Kidney (tissue), 22 donors: ENCODE results near the gene TAF1A. TPM values are rescaled to one million over a fixed set of nuclear protein-coding genes. Genes with fewer than 3 reads are reported as not detected.

Source experiments
- DNase-seq, 5 donors: peaks; one replicate each; pipeline ENCODE4 v3.0.0-alpha.2; 2013 to 2020
- FAIRE-seq: peaks from 2 replicates; lab custom pipeline; 2012; peaks lifted over from hg19 to GRCh38; lab: Jason Lieb, UNC
- H3K27ac ChIP-seq, 2 donors: one replicate each; pipeline ENCODE4 v1.7.0; 2013; ENCODE audit warnings: low read depth in 2 of 2, low read length in 2 of 2, inconsistent platforms in 1 of 2
- H3K27me3 ChIP-seq: one replicate; pipeline ENCODE4 v1.7.1; 2013; ENCODE audit warnings: low read length, inconsistent platforms; ENCODE audit not compliant: control insufficient read depth, insufficient read depth
- H3K36me3 ChIP-seq, 3 donors: one replicate each; pipeline versions ENCODE4 v1.7.0 to v1.7.1; 2013; ENCODE audit warnings: low read length in 3 of 3, control low read depth in 1 of 3, inconsistent platforms in 1 of 3; ENCODE audit not compliant: insufficient read depth in 3 of 3, control insufficient read depth in 2 of 3
- H3K4me1 ChIP-seq, 3 donors: one replicate each; pipeline versions ENCODE4 v1.7.0 to v1.7.1; 2013; ENCODE audit warnings: low read length in 3 of 3, inconsistent platforms in 1 of 3, low read depth in 1 of 3; ENCODE audit not compliant: control insufficient read depth in 2 of 3, insufficient read depth in 2 of 3
- H3K4me3 ChIP-seq, 3 donors: one replicate each; pipeline versions ENCODE4 v1.7.0 to v1.8.1; 2013; ENCODE audit warnings: low read length in 3 of 3, control low read depth in 1 of 3, inconsistent platforms in 1 of 3
- H3K9ac ChIP-seq, 3 donors: one replicate each; pipeline versions ENCODE4 v1.7.0 to v1.7.1; 2013; ENCODE audit warnings: low read length in 3 of 3, control low read depth in 1 of 3, inconsistent platforms in 1 of 3
- H3K9me3 ChIP-seq, 3 donors: one replicate each; pipeline versions ENCODE4 v1.7.0 to v1.7.1; 2013; ENCODE audit warnings: low read length in 3 of 3, control low read depth in 1 of 3, inconsistent platforms in 1 of 3; ENCODE audit not compliant: control insufficient read depth in 2 of 3, insufficient read depth in 1 of 3
- CTCF ChIP-seq: IDR thresholded peaks from 3 replicates; pipeline ENCODE4 v1.5.1; 2012; ENCODE audit warnings: mild to moderate bottlenecking, moderate library complexity, borderline replicate concordance; ENCODE audit not compliant: insufficient read depth; ENCODE audit errors: extremely low read depth
- intact Hi-C: fragments of 100-400 bp; cut with DNase I; formaldehyde crosslinking; loops from one replicate; pipeline ENCODE4 v1.11.1; 2022
- long read RNA-seq, 10 donors: library from polyadenylated mRNA in 1 of 10; unstranded in 1 of 10; transcript quantifications; one replicate each; pipeline ENCODE4 v2.0.0 and lab custom pipeline, GENCODE V29; 2021 to 2026
- polyA plus RNA-seq: library from polyadenylated mRNA; stranded (reverse); fragments of 350-450 nt; fragmentation: Illumina TruSeq; extraction: RNeasy Lipid Tissue Mini Kit (QIAGEN cat#74804); gene quantifications from one replicate; pipeline ENCODE4 v1.2.3, GENCODE V29; 2014; ENCODE audit warnings: low read depth, low replicate concordance; ENCODE audit not compliant: insufficient read depth
- total RNA-seq: library from RNA; stranded (reverse); fragmentation: NEBNext Ultra II Directional; extraction: Animal tissue kit (Norgen Biotek cat#: 25700); gene quantifications from one replicate; pipeline ENCODE4 v1.2.1, GENCODE V29; 2021
- donor health status: control.
- donor health status: control.
- donor health status: control.
- donor health status: control.
- donor health status: control.
- donor health status: DM: yes; HTN: yes; CAD: no.
- donor health status: Normal renal cell carcinoma (clear cell type).

TAF1A gene
- total RNA-seq (8.2 TPM), polyA plus RNA-seq (1.9 TPM)
- long read RNA-seq, donor 1, partial matches to known transcripts = 0 of 1 reads
- long read RNA-seq, donor 1, other reads (novel, unspliced or antisense) = 0 of 1 reads
- long read RNA-seq, donor 2, partial matches to known transcripts = 0 of 1 reads
- long read RNA-seq, donor 2, other reads (novel, unspliced or antisense) = 0 of 1 reads
- long read RNA-seq, donor 3, partial matches to known transcripts = 42 of 44 reads
- long read RNA-seq, donor 3, other reads (novel, unspliced or antisense) = 0 of 44 reads
- long read RNA-seq, donor 4, partial matches to known transcripts = 0 of 3 reads
- long read RNA-seq, donor 4, other reads (novel, unspliced or antisense) = 0 of 3 reads
- long read RNA-seq, donor 5 = 0 reads
- long read RNA-seq, donor 6, partial matches to known transcripts = 5 of 6 reads
- long read RNA-seq, donor 6, other reads (novel, unspliced or antisense) = 0 of 6 reads
- long read RNA-seq, donor 7, partial matches to known transcripts = 1 of 2 reads
- long read RNA-seq, donor 7, other reads (novel, unspliced or antisense) = 0 of 2 reads
- long read RNA-seq, donor 8 = 0 reads
- long read RNA-seq, donor 9 = 0 reads
- long read RNA-seq, donor 10 = 0 reads

GRCh38 chr1:222589462-222590302 is at the start of gene TAF1A:
TSS of gene TAF1A (minus strand) at chr1:222589933.
- FAIRE-seq = no peak
- H3K27ac ChIP-seq = peak within 1 kb of the TSS; percentile 53 to 80

GRCh38 chr1:222634180-222635013 is 44.7 kb upstream of the TAF1A start:
- H3K27me3 ChIP-seq = no peaks in the 10 kb centered on the region
- TF ChIP-seq CTCF = peak; percentile 81
- H3K27ac ChIP-seq = no peak overlapping the region
- FAIRE-seq = peak; percentile 41
- H3K4me1 ChIP-seq = no peaks in the 10 kb centered on the region
- intact Hi-C loops = loop anchor here (5.0 kb wide), 1 partner anchor 172 kb away; no protein-coding TSS in a partner anchor
- no peak overlapping the region for H3K9ac ChIP-seq
- no peaks in the 10 kb centered on the region for H3K9me3 ChIP-seq
- H3K4me3 ChIP-seq = no peak overlapping the region
- peak in 4 of 5 donors; percentile 50 to 95 (median 82) for DNase-seq
- peaks cover 3 to 21% (median 13%) of the 10 kb centered on the region in 3 donors for H3K36me3 ChIP-seq

More at GRCh38 chr1:222589462-222590302, at the start of gene TAF1A:
- Histone ChIP-seq H3K27me3 (no peaks in the 10 kb centered on the region), H3K36me3 (no peaks in the 10 kb centered on the region), H3K9ac (peak within 1 kb of the TSS; percentile 44 to 76 (median 55)), H3K4me1 (peaks cover 2 to 7% (median 7%) of the 10 kb centered on the region in 3 donors), H3K9me3 (no peaks in the 10 kb centered on the region), H3K4me3 (peak within 1 kb of the TSS; percentile 80 to 98 (median 83))
- DNase-seq = peak; percentile 88 to 95 (median 95)
- intact Hi-C loops = no loop called here
- TF ChIP-seq CTCF = no peak

DNA sequence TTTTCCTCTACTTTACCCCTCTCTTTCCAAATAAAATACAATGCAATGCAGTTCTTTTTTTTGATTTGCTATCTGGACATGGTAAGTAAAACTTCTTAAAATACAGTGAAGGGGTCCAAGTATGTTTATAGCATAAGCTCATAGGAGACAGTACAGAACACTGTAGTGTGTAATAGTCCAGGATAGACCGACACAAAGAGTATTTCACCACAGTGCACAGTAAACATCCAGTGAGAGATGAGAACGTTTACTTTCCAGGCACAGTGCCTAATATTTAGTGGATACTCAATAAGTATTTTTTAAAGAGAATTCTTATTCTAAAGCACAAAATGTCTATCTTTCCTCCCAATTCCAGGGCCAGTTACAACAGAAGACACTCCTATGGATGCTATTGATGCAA is 43.0 kb upstream of the TAF1A start:
- Histone ChIP-seq H3K4me3 (no peak overlapping the region), H3K27me3 (no peaks in the 10 kb centered on the region), H3K4me1 (no peaks in the 10 kb centered on the region), H3K9me3 (no peaks in the 10 kb centered on the region), H3K36me3 (peaks cover 10 to 27% (median 21%) of the 10 kb centered on the region in 3 donors), H3K27ac (no peak overlapping the region), H3K9ac (no peak overlapping the region)
- FAIRE-seq (no peak), DNase-seq (no peak)
- intact Hi-C loops = loop anchor here (5.0 kb wide), 1 partner anchor 170 kb away; no protein-coding TSS in a partner anchor
- no peak for TF ChIP-seq CTCF
